Gastrocnemius medialis (tissue), 4 donors: ENCODE measurements around the gene PRKG1.

Experiments
- CTCF ChIP-seq, 5 experiments: fragments of 450-650 bp in 3 of 5; fragments of 200-600 bp in 2 of 5; sonication (generic) in 2 of 5; IDR thresholded peaks in 4 of 5; conservative IDR thresholded peaks in 1 of 5; 1 replicate in 4 of 5; 2 replicates in 1 of 5; pipeline ENCODE4 v1.5.1; 2016 to 2019; ENCODE audit warnings: antibody characterized with exemption in 5 of 5, mild to moderate bottlenecking in 3 of 5, moderate library complexity in 3 of 5
- POLR2A ChIP-seq, 2 donors: fragments of 450-650 bp; IDR thresholded peaks; one replicate each; pipeline ENCODE4 v1.6.1; 2017; ENCODE audit warnings: antibody characterized with exemption in 2 of 2, mild to moderate bottlenecking in 2 of 2, moderate library complexity in 2 of 2

- TF ChIP-seq CTCF (IDR thresholded peaks at IDR 0.05 in 4 of 5, conservative IDR thresholded peaks at IDR 0.05 in 1 of 5) (no peak), POLR2A (IDR thresholded peaks at IDR 0.05) (no peak)
Measured at GRCh38 chr10:52068485-52068884, 994.2 kb downstream of the PRKG1 start.
